NCI-H1092 treated with DMSO at 0.1 percent for 48 hours (cell line): Measurements from ENCODE around the gene PIK3IP1.
A peak's percentile ranks its signal among the peaks of the same experiment; 100 is the strongest.

Experiments used
- DNase-seq: peaks from one replicate; lab custom pipeline; 2025; lab: John Stamatoyannopoulos, UW

The PIK3IP1 gene

GRCh38 chr22:31308181-31308580, 15.9 kb upstream of the PIK3IP1 start:
- DNase-seq: no peak

- DNase-seq: no peak
Measured at GRCh38 chr22:31305194-31305593, 12.9 kb upstream of the PIK3IP1 start.

GRCh38 chr22:31302537-31302936, 10.2 kb upstream of the PIK3IP1 start:
- DNase-seq: no peak

- DNase-seq: peak; percentile 50
Measured at GRCh38 chr22:31302006-31302405, 9.7 kb upstream of the PIK3IP1 start.

GRCh38 chr22:31300896-31301295, 8.6 kb upstream of the PIK3IP1 start:
- DNase-seq: no peak

GRCh38 chr22:31295831-31296657, 3.8 kb upstream of the PIK3IP1 start:
- no peak for DNase-seq

GRCh38 chr22:31295360-31295759, 3.1 kb upstream of the PIK3IP1 start:
- DNase-seq: no peak

GRCh38 chr22:31291481-31292235, 630 bp downstream of the PIK3IP1 start:
- DNase-seq: peak; percentile 53

GRCh38 chr22:31290494-31291471, 1.5 kb downstream of the PIK3IP1 start:
- DNase-seq: peak; percentile 88

GRCh38 chr22:31289344-31289743, 2.9 kb downstream of the PIK3IP1 start:
- peak; percentile 8 for DNase-seq

- no peak for DNase-seq
Measured at GRCh38 chr22:31288496-31289240, 3.6 kb downstream of the PIK3IP1 start.

- no peak for DNase-seq
Measured at GRCh38 chr22:31287818-31288495, 4.3 kb downstream of the PIK3IP1 start.

- no peak for DNase-seq
Measured at GRCh38 chr22:31286360-31287255, 5.7 kb downstream of the PIK3IP1 start.

- peak; percentile 39 for DNase-seq
Measured at GRCh38 chr22:31284281-31285155, 7.8 kb downstream of the PIK3IP1 start.

- DNase-seq: no peak
Measured at GRCh38 chr22:31282748-31283468, 9.4 kb downstream of the PIK3IP1 start.

- no peak for DNase-seq
Measured at GRCh38 chr22:31281733-31282132, 10.6 kb downstream of the PIK3IP1 start.

- DNase-seq: no peak
Measured at GRCh38 chr22:31279821-31280505, 12.3 kb downstream of the PIK3IP1 start.

- no peak for DNase-seq
Measured at GRCh38 chr22:31279327-31279669, 13.0 kb downstream of the PIK3IP1 start.
